HG02970 (cell line): ENCODE measurements around the gene ROBO1.
"Not testable (repeated sequence)": the region's sequence is repeated elsewhere in the genome, so short reads cannot be mapped to it uniquely, and the experiment has no call there.

Source experiments
- ATAC-seq: cut with Tn5 transposase; IDR thresholded peaks from one replicate; pipeline ENCODE4 v1.9.1; 2021; ENCODE audit warnings: mild to moderate bottlenecking, moderate library complexity, moderate number of reproducible peaks; ENCODE audit not compliant: unreplicated experiment, low FRiP score

Gene ROBO1

DNA sequence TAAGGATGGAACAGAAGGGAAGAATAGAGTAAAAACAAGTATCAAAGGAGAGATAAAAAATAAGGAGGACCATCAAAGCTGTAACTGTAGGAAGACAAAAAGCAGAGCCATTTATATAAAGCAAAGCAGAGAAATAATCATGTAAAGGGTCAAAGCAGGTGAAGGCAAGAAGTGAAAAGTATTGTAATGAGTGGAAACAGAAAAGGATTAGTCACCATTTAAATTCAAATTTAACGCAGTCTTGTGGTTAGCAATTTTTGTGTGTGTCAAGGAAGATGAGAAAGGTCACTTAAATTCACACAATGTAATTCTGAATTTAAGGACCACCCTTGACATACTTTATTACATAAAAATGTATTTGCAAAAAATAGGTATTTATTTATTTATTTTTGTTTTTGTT, 567.8 kb downstream of the ROBO1 start:
- no peak for ATAC-seq

DNA sequence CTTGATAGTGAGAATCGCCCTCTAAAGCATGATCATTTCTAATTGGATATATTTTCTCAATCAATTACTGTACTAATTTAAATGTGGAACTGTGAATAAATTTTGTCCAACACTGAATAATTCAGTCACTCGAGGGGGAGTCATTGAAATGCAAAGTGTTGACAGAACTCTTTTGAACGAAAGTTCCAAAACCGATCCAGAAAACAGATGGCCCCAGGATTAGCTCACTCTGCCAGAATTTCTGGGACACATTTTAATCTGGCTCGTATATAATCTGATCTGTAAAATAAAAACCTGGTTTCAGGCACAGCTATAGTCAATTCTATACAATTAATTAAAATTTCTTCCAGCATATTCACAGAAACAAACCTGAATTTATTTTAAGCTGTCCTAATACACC, 580.4 kb downstream of the ROBO1 start:
- ATAC-seq: no peak

DNA sequence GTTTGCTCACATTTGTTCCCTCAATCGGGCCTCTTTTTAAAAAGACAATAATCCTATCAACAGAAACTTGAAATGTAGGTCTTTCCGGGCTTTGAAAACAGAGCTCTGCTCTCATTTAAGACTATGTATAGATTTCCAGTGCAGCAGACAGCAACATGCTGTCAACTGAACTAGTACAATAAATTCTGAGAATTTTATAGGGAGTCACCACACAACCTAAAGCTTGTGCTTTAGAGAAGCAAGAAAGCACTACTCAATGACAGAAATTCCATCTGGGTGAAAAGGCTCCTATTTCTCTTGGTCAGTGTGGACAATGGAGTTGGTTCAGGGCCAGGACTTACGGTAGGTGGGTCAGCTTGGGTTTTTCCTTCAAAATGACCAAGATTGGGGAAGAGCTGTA, 583.5 kb downstream of the ROBO1 start:
- no peak for ATAC-seq

DNA sequence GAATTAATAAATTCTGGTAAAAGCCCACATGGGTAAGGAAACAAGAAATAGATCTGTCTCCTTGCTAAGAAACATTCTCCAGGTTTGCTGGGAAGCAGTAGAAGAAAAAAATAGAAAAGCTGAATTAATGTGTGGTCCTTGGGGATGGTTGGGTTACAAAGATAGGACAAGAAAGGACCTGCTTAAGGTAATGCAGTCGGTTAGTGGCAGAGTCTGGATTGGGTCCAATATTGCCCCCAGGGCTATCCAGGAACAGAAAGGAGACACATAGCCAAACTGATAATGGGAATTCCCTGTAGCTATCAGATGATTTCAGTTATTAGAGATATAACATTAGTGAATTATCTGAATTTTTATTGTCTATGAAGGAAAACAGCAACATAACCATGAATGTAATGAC, 584.3 kb downstream of the ROBO1 start:
- ATAC-seq: no peak

DNA sequence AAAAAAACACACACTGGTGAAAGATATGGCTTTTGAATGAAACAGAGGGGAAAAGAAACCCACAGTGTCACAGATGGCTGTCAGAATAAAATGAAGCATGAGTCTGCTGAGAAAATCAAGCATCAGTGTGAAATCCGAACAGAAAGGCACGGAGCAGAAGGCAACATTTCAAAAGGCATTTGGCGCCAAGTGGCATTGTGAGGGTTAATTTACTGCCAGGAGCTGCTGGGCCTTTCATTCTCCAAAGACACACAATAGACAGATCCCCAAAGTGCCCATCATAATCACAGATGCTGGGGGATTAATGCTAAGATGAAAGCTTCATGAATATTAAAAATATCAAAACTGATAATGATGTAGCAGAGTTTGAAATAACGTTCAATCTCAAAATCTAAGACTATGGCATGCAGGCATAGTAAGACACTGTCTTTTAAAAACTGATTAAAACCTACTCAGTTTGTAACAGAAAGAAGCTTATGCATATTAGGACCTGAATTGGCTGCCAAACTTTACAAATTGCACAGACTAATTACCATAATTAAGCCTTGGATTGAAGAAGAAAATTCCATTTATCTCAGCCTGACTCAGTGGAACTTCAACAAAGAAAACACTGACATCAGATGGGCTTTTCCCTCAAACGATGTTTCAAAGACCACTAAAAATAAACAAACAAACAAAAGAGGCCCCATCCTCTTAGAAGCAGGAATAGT, 589.2 kb downstream of the ROBO1 start:
- ATAC-seq: no peak

GRCh38 chr3:79175870-79176269, 591.9 kb downstream of the ROBO1 start:
- ATAC-seq: no peak

- ATAC-seq: not testable (repeated sequence)
Measured at GRCh38 chr3:79173259-79173658, 594.5 kb downstream of the ROBO1 start.

DNA sequence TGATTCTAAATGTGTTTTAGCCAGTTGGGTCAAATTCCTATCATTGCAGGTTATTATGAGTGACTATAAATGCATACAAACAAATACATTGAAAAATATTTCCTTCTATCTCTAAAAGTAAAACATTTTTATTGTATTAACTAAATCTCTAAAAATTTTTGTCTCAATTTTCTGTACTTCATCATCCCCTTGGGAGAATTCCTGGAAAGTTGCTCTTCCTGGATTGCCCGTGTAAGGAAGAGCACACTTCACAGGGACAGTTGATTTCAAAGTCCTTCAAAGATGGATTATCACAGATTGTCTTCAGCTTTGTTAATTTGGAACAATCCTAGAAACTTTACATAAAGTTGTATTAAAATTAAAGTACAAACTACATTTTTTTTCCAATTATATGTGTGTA, 595.6 kb downstream of the ROBO1 start:
- no peak for ATAC-seq

DNA sequence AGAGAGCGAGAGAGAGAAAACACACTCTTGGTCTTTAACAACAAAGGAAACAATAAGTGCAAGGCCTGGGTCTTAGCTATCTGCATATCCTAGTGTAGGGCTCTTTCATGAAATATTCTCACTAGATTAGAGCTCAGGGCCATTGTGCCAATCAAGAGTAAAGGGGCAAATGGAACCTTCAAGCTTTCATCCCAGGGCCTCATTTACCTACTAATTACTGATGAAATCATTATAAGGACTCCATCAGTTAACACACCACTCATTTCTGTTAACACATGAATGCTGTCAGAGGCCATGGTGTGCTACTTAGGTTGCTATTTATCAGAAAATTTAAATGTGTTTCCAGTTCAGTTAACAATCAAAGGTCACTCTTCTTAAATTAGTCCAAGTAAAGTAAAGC, 597.8 kb downstream of the ROBO1 start:
- no peak for ATAC-seq

DNA sequence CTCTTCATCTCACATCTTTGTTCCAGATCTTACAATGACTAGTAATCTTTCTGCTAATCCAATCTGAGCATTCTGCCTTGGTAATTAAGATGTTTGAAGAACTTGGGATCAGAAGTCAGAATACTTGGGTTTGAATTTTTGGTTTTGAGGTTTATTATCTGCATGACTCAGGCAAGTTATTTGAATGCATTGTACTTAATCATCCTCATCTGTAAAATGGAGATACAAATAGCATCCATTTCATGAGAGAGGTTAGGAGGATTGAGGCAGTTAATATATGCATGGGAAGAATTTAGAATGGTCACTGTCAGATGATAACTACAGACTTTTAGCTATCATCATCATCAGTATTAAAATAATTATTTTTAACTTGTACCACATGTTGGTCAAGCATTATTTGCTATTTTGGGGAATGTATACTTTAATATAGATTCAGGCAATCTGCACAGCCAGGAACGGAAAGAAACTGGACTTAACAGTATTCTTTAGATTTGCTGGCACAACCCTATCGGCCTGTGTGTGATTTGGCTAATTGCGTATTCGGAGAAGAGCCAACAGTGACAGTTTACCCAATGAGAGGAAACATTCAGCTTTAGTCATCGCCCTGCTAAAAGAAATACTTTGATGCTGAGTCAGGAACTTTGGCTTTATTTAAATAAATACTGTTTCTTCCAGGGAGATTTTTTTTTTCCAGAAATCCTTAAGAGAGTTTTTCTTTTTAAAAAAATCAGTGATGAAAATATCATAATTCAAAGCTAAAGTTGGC, 600.0 kb downstream of the ROBO1 start:
- no peak for ATAC-seq

DNA sequence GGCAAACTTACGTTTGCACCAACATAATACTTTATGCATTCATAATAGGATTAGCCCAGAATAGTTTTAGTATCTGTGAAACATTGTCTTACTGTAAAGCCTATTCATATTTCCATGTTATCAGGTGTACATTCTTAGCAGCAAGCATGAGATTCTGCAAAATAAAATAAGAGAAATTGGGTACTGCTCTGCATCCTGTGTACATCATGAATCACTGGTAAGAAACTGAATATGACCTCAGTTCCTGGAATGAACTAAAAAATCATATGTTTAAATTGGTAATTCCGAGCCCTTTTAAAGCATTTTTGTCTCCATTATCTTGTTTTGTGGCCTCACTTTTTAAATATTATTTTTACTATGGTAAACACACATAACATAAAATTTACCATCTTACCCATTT, 605.1 kb downstream of the ROBO1 start:
- no peak for ATAC-seq

DNA sequence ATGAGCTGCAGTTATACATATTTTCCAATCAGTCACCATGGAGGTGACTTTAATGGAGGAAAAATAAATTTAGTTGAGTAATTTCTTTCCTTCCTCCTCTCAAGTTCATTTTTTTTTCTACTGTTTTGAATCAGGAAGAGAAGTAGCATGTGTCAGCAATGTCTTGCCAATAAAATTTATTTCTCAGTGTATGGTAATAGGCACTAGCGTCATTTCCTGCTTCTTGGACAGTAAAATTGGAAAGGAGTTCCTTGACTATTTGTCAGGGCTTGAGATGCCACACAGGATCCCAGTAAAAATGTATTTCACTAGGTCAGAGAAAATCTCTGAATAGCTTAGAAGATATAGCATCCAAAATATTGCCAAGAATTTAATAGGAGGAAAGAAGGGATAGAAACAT, 605.9 kb downstream of the ROBO1 start:
- no peak for ATAC-seq

DNA sequence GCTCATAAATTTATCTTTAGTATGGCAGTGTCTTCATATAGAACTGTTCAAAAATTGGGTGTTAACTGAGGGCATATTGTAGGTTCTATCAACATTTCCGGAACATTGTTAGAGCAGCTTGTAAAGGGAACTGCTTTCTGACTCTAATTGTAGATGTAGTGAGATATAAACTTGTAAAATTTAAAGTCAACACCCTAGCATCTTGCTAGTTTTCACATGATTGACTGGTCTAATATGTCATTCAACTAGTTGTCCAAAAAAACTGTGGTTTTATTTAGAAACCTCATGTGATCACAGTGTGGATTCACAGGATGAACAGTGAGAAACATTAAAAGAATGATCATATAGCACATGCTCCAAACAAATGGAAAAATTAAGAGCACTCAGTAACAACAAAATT, 607.4 kb downstream of the ROBO1 start:
- no peak for ATAC-seq

DNA sequence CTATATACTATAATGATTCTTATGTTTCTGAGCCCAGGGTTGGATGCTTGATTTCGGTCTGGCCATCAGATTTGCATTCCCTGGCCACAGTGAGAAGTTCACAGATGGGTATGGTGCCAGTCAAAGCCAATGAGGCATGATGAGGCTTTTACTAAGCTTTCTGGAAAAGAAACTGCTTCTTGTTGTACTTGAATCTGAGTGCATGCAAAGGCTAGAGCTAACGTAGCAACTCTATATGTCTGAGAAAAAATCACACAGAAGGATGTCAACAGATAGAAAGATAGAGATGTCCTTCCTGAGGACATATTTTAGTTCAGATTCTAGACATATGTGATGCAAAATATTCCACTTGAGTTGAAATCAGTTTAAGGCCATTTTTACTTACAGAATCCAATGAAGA, 608.1 kb downstream of the ROBO1 start:
- ATAC-seq: no peak

GRCh38 chr3:79157191-79157590, 610.6 kb downstream of the ROBO1 start:
- no peak for ATAC-seq

DNA sequence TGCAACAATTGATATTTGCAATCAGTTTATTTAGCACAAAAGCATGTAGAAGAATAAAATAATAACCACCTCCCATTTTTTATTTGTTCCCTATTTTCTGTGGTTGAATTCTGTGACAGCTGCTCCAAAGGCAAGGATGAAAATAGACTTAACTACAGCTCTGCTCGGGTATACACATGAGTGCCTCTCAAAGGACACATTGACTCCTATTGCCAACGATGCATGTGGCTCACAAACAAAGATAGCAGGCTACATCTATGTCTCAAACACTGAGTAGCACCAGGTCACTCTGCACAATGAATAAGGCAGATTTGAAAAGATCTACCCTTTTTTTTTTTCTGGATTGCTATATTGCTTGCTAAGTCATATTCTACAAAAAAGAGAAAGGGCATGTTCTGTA, 612.9 kb downstream of the ROBO1 start:
- no peak for ATAC-seq

GRCh38 chr3:79148786-79149185, 619.0 kb downstream of the ROBO1 start:
- ATAC-seq: no peak

DNA sequence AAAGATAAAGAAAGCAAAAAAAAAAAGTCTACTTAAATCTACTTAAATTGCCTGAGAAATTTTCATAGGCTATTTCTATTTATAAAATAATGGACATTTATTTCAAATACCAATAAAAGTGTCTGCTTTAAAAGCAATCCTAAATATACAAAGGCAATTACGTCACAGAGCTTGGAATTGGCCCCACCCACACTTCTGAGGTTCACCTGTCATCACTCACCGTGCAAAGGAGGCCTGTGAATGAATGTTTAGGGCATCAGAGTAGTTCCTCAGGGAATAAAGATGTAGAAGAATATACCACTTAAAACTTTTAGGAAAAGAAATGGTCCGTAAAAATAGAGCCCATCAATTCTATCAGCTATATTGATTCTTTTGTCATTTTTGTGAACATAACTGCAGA, 621.8 kb downstream of the ROBO1 start:
- ATAC-seq: no peak

DNA sequence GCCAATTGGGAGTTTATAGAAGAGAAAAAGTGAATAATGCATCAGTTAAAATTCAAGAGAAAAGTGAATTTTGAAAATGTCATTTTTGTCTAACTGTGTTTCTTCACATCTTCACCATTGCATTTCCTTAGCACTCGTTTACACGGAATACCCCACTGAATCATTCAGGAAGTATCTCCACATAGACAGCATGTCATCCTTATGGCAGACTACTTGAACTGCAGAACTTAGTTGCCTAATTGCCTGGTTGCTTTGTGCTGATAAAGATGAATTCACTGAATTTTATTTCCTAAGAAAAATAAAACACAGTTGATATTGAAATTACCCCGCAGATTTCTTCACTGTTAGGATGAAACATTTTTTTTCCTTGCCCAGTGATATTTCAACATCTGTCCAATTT, 627.1 kb downstream of the ROBO1 start:
- ATAC-seq: no peak

DNA sequence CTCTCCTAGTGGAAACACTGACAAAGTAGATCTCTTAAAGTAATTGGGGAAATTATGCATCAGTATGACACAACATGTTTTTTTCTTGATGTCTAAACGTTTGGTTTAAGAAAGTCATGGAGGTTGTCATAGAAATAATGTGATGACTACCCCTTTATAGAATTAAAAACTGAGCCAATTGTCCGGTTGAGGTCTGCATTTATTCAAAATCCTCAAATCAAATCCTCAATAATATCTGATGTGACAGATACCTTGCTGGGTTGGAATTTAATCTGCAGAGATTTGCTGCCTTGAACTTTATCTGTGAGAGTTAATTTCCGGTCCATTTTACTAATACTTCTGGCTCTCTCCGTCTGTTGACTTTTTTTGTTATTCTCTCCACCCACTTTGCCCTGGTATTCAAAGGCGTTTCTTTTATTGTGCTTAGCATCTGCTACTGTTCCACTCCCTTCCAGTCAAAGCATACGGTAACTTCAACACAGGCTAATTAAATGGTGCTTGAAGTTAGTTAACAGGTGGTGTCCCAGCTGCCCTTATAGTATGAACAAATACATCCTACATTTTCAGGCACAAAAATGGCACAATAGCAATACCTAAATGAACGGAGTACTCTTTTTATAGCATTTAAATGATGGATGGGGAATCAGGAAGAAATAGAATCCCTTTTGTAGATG, 628.3 kb downstream of the ROBO1 start:
- no peak for ATAC-seq

DNA sequence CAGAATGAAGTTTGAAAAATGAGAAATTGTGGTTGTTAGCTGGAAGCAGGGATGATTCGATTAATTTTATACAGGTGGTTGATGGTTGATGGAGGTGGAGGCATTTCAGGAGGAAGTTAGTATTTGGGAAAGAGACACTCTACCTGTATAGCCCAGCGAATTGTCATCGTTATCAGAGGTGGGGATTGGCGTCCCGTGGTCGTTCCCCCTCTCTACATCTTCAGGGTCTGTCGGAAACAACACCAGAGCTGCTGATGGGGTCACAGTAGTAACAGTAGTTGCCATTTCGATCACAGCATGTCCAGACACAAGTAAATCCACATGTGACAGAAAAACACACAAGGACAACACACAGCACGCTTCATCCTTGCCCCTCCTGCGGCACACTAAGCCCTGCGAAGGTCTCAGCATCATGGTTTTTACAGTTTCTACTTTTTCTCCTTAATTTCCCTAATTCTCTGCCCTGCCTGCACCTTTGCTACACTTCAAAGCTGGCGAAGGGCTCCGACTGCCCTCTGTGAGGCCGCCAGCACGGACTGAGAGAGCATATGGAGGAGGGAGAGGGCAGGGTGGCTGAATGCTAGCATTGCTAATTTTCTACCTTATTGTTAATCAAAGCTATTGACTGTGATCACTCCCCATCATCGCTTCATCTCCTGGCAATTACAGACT, 642.3 kb downstream of the ROBO1 start:
- ATAC-seq: no peak
